Measurements from ENCODE around the gene RITA1.
A peak's percentile ranks its signal among the peaks of the same experiment; 100 is the strongest.
"Not testable (repeated sequence)": the region's sequence is repeated elsewhere in the genome, so short reads cannot be mapped to it uniquely, and the experiment has no call there.

RITA1 gene, protein sequence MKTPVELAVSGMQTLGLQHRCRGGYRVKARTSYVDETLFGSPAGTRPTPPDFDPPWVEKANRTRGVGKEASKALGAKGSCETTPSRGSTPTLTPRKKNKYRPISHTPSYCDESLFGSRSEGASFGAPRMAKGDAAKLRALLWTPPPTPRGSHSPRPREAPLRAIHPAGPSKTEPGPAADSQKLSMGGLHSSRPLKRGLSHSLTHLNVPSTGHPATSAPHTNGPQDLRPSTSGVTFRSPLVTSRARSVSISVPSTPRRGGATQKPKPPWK

DNA sequence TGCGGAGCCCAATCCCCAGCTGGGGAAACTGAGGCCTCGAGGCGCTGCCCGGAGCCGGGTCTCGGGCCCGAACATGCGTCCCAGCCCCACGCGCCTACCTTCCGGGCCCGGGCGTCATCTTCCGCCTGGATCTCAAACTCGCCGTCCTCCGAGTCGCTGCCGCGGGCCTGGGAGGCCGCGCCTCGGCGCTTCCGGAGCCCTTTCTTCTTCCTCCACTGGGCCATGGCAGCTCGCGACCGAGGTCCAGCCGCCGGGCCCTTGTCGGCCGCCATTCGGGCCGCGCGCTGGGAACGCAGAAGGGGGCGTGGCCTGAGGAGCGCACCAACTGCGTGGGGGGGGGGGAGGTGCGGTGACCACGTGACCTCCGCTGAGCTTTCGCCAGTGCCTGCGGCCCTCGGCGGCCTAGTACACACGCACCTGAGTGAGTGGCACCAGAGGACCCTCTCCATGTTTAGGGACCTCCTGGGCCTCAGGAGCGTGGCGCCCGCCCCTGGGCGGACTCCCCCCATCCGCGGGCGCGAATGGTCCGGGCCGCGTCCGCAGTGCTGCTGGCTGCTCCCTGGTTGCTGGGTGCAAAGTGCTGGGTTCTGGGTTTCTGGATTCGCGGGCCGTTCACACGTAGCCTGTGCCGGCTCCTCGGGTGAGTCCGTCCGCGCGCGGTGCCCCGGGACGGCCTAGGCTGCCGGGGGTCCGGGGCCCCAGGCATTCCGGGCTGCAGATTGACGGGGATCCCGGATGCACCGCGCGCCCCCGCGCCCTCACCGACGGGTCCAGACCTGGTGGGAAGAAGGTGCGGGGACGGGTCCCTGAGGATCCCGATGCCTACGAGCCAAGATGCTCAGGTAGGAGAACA, at the start of gene RITA1, which contains the start of gene DDX54:
RITA1 (plus strand) TSS at position 542 of the 853 bp plus-strand sequence. CDS start 1,026 bp downstream, outside the sequence.
DDX54 (minus strand) TSS at position 299 of the 853 bp plus-strand sequence; CDS start at position 272, 27 bp downstream.
- peak; percentile 65 for DNase-seq

- DNase-seq = peak; percentile 29
These were observed 49.2 kb upstream of the RITA1 start for GRCh38 chr12:113136128-113136989.

DNA sequence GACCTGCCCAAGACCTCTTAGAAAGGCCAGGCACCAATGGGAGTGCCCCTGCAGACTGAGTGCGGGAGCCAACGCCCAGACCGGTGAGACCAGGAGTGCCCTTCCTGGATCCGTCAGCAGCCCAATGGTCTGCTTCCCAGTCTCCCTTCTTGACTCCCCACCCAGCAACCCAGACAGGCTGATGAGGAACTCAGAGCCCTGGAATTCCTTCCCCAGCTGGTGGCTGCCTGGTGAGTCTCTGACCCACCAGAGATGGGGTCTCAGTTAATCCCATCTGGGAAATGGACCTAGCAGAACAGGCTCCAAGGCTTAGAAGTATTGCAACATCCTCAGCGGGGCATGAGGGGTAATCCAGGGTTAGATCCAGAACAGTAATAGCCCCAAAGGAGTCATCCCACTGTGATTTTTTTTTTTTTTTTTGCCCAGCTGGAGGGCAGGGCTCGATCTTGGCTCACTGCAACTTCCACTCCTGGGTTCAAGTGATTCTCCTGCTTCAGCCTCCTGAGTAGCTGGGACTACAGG, 48.5 kb upstream of the RITA1 start:
- no peak for DNase-seq

GRCh38 chr12:113137861-113138783, 47.4 kb upstream of the RITA1 start:
- DNase-seq = no peak

GRCh38 chr12:113138826-113139225, 46.7 kb upstream of the RITA1 start:
- no peak for DNase-seq

DNA sequence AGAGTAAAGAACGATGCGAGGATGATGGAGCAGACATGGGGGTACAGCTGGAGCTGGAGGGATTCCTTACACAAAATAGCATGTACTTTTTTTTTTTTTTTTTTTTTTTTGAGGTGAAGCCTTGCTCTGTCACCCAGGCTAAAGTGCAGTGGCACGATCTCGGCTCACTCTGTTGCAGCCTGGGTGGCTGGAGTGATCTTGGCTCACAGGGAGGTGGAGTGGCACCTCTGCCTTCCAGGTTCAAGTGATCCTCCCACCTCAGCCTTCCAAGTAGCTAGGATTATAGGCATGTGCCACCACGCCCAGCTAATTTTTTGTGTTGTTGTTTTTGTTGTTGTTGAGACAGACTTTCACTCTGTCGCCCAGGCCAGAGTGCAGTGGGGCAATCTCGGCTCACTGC, 44.8 kb upstream of the RITA1 start:
- no peak for DNase-seq

DNA sequence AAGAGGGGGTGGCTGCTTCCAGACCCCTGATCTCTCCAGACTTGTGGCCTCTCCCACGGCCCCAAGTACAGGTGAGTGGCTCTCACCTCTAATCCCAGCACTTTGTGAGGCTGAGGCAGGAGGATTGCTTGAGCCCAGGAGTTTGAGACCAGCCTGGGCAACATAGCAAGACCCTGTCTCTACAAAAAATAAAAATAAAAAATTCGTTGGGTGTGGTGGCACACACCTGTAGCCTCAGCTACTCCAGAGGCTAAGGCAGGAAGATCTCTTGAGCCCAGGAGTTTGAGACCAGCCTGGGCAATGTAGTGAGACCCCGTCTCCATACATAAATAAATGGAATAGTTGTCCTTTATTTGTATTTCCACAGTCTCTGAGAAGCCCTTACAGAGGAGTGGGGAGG, 43.8 kb upstream of the RITA1 start:
- not testable (repeated sequence) for DNase-seq

DNA sequence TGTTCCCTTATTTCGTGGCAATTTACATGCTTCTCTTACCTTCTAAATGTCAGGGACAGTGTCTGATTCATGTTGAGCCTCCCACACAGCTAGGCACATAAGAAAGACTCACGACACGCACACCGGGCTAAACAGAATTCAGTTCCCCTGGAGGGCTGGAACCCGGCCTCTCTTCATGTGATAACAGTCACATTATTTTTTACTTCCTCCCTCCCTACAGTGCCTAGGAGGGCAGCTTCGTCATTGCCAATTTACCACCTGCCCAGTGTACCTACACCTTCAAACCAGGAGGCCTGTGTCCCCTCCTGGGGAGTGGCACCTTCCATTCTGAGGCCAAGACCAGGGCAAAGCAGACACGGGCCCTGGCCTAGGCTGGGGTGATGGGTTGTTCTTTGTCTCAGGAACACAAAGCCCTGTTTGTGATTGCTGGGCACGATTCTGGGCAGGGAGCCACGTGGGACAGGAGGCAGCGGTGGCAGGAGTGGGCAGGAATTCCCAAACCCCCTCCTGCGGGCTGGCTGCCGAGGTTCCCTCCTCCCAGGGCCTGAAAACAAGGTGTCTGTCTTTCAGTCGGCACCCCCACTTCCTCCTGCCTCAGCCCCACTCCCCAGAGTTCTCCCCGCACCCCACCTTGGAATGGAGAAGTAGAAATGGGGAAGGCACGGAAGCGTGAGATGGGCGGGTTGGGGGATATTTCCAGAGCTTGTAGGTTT, 43.2 kb upstream of the RITA1 start:
- DNase-seq = no peak

GRCh38 chr12:113142886-113143332, 42.6 kb upstream of the RITA1 start:
- no peak for DNase-seq

GRCh38 chr12:113143959-113144358, 41.6 kb upstream of the RITA1 start:
- DNase-seq = no peak

GRCh38 chr12:113144806-113145205, 40.7 kb upstream of the RITA1 start:
- no peak for DNase-seq

DNA sequence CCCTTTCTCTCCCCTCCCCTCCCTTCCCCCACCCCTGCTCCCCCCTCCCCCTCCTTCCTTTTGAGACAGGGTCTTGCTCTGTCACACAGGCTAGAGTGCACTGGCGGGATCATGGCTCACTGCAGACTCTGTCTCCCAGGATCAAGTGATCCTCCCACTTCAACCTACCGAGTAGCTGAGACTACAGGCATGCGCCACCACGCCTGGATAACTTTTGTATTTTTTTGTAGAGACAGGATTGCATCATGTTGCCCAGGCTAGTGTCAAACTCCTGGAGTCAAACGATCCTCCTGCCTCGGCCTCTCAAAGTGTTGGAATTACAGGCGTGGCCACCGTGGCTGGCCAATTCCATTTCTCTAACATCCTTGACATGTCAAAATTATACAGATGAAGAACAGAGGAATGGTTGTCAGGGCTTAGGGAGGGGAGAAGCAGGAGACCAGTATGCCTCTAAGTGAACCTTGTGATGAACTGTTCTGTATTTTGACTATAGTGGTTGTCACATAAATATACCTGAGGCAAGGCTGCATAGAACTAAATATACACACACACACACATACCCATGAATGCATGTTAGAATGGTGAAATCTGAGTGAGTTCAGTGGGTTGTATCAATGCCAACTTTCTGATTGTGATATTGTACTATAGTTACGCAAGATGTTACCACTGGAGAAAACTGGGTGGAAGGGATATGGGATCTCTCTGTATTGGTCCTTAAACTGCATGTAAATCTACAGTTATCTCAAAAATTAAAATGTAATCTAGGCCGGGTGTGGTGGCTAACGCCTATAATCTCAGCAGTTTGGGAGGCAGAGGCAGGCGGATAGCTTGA, 39.6 kb upstream of the RITA1 start:
- DNase-seq = no peak

GRCh38 chr12:113146999-113147398, 38.5 kb upstream of the RITA1 start:
- no peak for DNase-seq

- DNase-seq = peak; percentile 59
These were observed 36.0 kb upstream of the RITA1 start, which contains the start of gene CFAP73 for GRCh38 chr12:113149361-113150150. Gene CFAP73, plus strand, starts transcription at chr12:113149724. Its CDS starts 134 bp downstream, at chr12:113149858.

DNA sequence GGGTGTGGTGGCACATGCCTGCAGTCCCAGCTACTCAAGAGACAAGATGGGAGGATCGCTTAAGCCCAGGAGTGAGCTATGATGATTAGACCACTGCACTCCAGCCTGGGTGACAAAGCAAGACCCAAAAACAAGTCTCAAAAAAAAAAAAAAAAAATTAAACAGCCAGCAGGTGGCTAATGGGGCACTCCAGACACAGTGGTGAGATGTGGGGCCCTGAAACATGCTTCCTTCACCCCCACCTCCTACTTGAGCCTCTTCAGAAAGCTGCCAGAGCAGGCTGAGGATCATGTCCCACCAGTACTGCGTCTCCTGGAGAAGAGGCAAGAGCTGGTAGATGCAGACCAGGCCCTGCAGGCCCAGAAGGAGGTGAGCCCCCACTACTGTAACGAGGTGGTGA, 33.9 kb upstream of the RITA1 start:
- DNase-seq = no peak

DNA sequence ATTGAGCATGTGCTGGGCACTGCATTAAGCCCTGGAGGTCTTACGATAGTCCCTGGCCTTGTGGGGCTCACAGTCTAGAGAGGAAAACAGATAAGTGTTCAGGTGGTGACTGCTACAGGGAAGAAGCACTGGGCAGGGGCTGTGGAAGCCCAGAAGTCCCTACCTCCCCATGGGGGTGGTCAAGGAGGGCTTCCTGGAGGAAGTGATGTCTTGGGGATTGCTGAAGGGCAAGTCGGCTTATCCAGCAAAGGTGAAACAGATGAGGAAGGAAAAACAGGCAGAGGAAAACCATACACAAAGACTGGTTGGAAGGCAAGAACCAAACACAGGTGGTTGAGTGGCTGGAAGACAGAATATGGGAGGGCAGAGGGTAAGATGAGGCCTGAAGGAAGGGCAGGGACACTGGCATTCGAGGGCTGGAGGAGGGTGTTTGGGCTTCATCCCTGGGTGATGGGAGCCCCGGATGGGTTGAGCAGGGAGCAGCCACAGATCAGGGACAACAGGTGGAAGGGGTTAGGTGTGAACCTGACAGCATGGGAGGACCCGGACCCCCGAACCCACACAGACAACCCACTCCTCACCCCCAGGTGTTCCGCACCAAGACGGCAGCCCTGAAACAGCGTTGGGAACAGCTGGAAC, 33.2 kb upstream of the RITA1 start:
- DNase-seq = no peak

DNA sequence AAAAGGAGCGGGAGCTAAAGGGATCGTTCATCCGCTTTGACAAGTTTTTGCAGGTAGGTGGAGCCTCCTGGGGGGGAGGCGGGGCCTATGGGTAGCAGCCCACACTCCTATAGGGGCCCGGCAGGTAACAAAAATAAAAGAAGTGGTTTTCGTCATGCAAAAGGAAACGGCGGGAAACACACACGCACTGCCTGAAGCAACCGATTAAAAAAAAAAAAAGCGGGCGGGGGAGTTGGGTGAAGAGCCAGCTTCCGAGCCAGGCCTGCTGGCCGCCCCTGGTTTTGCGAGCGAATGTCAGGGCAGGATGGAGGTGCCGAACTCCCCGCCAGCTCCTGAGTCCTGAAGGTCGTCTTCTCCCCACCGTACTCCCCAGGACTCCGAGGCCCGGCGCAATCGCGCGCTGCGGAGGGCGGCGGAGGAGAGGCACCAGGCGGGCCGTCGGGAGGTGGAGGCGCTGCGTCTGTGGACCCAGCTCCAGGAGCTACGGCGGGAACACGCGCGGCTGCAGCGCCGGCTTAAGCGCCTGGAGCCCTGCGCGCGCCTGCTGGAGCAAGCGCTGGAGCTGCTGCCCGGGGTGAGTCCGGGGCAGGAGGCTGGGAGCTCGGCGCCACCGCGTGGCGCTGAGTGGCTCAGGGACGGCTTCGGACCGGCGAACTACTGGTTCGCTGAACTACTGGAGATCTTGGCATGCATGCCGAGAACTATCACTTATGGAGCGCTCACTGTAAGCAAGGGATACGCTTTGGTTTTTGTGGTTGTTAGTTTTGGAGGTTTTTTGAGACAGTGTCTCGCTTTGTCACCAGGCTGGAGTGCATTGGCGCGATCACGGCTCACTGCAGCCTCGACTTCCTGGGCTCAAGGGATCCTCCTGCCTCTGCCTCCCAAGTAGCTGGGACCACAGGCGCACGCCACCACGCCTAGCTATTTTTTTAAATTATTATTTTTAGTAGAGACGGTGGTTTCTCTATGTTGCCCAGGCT, 32.4 kb upstream of the RITA1 start:
- peak; percentile 73 for DNase-seq

Measured in NCI-H345 (cell line).